HG03469 (cell line): ENCODE data around the gene PSMC5.
"Not testable (repeated sequence)": the region's sequence is repeated elsewhere in the genome, so short reads cannot be mapped to it uniquely, and the experiment has no call there.

Source experiments
- ATAC-seq: cut with Tn5 transposase; IDR thresholded peaks from one replicate; pipeline ENCODE4 v1.9.1; 2021; ENCODE audit warnings: mild to moderate bottlenecking, moderate library complexity, moderate number of reproducible peaks; ENCODE audit not compliant: unreplicated experiment

PSMC5 gene

GRCh38 chr17:63869491-63870291 is 42.5 kb downstream of the PSMC5 start:
- not testable (repeated sequence) for ATAC-seq

- ATAC-seq, result not testable (repeated sequence)
These were observed 43.0 kb downstream of the PSMC5 start for GRCh38 chr17:63870292-63870665.

- not testable (repeated sequence) for ATAC-seq
These were observed 44.6 kb downstream of the PSMC5 start for GRCh38 chr17:63871646-63872365.

GRCh38 chr17:63873577-63873976 is 46.3 kb downstream of the PSMC5 start, which contains the start of gene CSH2:
CSH2 (minus strand) TSS chr17:63873677; CDS start chr17:63873614, 63 bp downstream.
- ATAC-seq, result not testable (repeated sequence)

- ATAC-seq, result not testable (repeated sequence)
These were observed 46.9 kb downstream of the PSMC5 start for GRCh38 chr17:63874061-63874626.

DNA sequence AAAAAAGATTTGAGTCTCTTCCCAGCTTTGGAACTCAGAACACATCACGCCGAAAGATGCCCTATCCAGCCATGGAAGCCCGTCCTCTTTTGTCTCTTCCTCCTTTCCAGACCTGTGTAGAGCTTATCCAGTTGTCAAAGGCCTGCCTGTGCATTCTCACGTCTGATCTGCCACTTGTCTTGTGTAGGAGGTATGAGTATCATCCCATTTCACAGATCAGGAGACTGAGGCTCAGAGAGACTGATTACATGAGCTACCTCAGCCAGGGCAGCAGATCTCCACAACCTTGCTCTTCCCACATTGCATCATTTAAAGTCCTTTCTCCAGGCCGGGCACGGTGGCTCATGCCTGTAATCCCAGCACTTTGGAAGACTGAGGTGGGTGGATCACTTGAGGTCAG is 47.5 kb downstream of the PSMC5 start:
- ATAC-seq, result not testable (repeated sequence)

GRCh38 chr17:63878413-63878812 is 51.2 kb downstream of the PSMC5 start:
- not testable (repeated sequence) for ATAC-seq

DNA sequence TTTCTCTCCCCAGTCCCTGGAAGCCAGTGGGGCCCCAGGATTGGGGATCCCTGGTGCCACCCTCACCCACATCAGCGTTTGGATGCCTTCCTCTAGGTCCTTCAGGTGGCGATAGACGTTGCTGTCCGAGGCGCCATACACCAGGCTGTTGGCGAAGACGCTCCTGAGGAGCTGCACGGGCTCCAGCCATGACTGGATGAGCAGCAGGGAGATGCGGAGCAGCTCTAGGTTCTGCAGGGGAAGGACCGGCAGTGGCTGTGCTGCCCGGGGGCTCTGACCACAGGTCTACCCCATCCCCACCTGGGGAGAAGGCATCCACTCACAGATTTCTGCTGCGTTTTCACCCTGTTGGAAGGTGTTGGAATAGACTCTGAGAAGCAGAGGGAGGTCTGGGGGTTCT is 53.5 kb downstream of the PSMC5 start:
- no peak for ATAC-seq

DNA sequence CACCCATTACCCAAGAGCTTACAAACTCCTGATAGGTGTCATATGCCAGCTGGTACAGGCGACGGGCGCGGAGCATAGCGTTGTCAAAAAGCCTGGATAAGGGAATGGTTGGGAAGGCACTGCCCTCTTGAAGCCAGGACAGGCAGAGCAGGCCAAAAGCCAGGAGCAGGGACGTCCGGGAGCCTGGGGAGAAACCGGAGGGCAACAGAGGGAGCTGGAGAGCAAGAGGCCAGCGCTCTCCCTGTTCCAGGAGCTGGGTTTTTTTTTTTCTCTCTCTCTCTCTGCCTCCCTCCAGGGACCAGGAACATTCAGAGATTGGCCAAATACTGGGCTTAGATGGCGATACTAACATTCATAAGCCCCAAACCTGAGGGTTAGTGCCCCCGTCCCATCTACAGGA is 54.1 kb downstream of the PSMC5 start:
- not testable (repeated sequence) for ATAC-seq
